GM10266 (cell line): ENCODE measurements around the gene AP5B1.

Experiments used
- DNase-seq: peaks from one replicate; pipeline ENCODE4 v3.0.0; 2012; ENCODE audit errors: extremely low spot score
- CTCF ChIP-seq: IDR thresholded peaks from 2 replicates; pipeline ENCODE4 v1.5.1; 2012; ENCODE audit warnings: mild to moderate bottlenecking, low read depth; ENCODE audit not compliant: control insufficient read depth, insufficient read depth; ENCODE audit errors: missing control alignments

The AP5B1 gene

GRCh38 chr11:65777821-65778361 is 2.9 kb downstream of the AP5B1 start:
- TF ChIP-seq CTCF, result no peak
- no peak for DNase-seq

- no peak for DNase-seq
- no peak for TF ChIP-seq CTCF
Observed at GRCh38 chr11:65777241-65777640, 3.5 kb downstream of the AP5B1 start.

- DNase-seq, result no peak
- TF ChIP-seq CTCF, result no peak
Observed at GRCh38 chr11:65776710-65777141, 4.0 kb downstream of the AP5B1 start.

DNA sequence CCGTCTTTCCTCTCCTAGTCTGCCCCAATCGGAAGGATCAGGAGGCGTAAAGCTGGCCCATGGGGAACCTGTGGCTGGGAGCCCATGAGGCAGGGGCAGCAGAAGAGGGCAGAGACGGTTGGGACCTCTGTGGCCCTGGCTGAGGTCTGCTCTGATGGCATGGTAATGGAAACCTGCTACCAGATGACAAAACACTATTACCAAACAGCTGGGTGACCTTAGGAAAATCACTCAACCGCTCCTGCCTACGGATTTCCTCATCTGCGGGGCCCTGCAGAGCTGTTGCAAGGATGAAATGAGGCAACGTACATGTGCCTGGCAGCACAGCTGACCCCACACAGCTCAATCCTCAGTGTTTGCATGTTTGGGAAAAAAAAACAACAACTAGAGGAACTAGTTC is 4.6 kb downstream of the AP5B1 start:
- no peak for DNase-seq
- no peak for TF ChIP-seq CTCF

DNA sequence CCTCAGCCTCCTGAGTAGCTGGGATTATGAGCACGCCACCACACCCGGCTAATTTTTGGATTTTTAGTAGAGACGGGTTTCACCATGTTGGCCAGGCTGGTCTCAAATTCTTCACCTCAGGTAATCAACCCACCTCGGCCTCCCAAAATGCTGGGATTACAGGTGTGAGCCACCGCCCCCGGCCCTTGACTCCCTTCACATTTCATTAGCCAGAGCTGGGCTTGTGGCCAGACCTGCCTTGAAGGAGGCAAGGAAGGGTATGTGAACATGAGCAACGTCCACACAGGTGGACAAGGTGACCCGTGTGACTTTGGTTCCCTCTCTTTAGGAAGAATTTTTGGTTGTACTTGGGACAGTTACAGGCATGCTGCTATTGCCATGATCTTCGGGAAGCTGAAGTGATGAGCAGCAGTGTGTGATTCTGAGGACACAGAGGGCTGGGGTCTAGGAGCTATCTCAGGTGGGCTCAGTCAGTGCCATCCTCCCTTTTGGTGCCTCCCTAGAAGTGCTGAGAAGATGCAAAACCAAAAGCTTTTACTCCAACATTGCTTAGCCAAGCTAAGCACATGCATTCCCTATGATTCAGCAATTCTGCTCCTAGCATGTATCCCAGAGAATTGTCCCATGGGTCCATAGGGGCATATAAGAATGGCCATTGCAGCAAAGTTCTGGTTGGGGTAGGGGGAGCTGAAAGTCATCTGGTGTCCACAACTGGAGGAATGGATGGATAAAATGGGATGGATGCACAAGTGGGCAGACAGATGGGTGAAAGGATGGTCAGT is 6.1 kb downstream of the AP5B1 start:
- DNase-seq, result no peak
- TF ChIP-seq CTCF, result no peak

DNA sequence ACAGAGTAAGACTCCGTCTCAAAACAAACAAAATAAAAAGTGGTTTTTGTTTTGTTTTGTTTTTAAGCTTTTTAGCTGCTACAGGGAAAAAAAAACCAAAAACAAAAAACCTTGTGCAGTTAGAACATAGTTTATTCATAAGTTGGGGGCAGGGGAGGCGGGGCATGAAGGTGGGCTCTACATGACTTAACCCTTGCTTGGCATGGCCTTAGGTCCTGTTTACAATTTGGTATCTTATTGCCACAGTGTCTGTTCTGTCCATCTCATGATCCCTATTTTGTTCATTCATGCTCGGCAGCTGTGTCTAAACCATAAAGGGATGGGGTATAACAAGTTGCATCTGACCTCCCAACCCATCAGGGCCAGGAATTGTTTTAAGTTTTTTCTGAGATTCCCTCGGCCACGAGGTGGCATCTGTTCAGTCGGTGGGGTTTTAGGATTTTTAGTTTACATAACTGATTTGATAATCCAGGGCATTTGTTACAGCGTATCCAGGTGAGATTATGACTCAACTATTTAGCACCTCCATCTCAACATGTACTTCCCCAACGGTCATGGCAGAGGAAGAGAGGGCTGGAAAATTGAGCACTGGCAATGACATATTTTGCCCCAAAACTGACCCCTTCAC is 6.9 kb downstream of the AP5B1 start:
- no peak for DNase-seq
- peak; percentile 7 for TF ChIP-seq CTCF

DNA sequence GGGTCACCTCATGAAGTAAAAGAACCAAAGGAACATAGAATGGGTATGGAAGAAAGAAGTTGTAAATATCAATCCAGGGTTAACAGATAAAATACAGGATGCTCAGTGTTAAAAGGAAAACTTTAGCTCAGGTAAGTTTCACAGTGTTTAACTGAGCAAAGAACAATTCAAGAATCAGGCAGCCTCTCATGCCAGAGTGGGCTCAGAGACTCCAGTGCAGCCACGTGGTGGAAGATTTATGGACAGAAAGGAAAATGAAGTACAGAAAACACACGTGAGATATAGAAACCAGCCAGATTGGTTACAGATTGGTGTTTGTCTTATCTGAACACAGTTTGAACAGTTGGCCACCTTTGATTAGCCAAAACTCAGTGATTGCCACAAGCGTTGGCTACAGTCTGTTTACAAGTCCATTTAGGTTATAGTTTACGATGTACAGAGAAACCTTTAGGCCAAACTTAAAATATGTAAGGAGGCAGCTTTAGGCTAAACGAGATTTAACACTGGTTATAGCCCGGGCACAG is 9.1 kb downstream of the AP5B1 start:
- DNase-seq, result no peak

More for the DNA sequence above, 9.1 kb downstream of the AP5B1 start:
- TF ChIP-seq CTCF, result no peak
